GM19239 (cell line): ENCODE data around the gene ABR.

Experiments
- DNase-seq: peaks from one replicate; pipeline ENCODE4 v3.0.0; 2011; ENCODE audit warnings: low spot score; ENCODE audit not compliant: insufficient read length
- FAIRE-seq: peaks from 2 replicates; lab custom pipeline; 2011; peaks lifted over from hg19 to GRCh38; lab: Jason Lieb, UNC

The ABR gene

DNA sequence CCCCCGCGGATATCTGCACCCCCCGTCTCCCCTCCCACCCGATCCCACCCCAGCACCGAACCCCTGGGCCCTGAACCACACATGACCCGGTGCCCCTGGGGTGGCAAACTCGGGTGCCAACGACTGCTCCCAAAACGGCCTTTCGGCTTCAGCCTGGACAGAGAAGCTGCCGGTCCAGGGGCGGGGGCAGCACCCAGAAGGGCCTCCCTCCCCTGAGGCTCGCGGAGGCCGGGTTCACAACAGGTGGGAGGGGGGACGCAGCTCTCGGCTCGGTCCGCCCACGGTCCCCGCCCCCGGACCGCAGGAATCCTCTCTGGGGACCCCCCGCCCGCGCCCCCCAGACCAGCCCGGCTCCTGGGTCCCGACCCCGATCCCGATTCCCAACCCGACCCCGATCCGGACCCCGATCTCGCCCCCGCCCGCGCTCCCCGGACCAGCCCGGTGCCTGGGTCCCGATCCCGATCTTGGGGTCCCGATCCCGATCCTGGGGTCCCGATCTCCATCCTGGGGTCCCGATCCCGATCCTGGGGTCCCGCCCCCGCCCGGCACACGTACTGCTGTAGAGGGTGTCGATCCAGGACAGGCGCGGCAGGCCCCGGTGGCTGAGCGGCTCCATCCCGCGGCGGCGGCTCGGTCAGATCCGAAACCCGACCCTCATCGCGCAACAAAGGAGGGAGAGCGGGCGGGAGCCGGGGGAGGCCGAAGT lies 516 bp downstream of the ABR start:
- DNase-seq (no peak), FAIRE-seq (no peak)

GRCh38 chr17:1177016-1177700 lies 2.6 kb downstream of the ABR start:
- no peak for DNase-seq
- FAIRE-seq = peak; percentile 11

- no peak for FAIRE-seq
Observed at GRCh38 chr17:1174263-1174880, 5.4 kb downstream of the ABR start.

GRCh38 chr17:1173432-1174262 lies 6.1 kb downstream of the ABR start:
- FAIRE-seq = no peak
- DNase-seq = no peak

More at GRCh38 chr17:1174263-1174880, 5.4 kb downstream of the ABR start:
- no peak for DNase-seq

DNA sequence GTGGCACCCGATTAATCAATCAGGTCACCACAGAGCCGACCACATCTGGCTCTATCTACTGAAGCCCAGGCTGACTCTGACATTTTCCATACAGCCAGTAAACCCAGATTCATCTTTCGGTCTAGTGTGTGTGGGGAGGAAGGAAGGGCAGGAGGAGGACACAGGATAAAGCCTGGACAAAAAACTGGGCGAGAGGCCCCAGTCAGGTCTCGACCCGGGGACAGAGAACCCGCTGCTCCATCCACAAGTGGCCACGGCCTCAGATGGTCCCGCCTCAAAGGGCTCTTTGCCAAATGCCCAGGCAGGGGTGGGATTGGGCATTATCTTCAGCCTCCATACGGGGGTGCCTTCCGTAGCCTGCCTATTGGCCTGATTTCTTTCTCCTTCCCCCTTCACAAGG lies 7.8 kb downstream of the ABR start:
- FAIRE-seq = no peak
- no peak for DNase-seq

GRCh38 chr17:1170739-1171138 lies 9.0 kb downstream of the ABR start:
- no peak for FAIRE-seq
- no peak for DNase-seq

- FAIRE-seq (no peak), DNase-seq (no peak)
Observed at GRCh38 chr17:1169929-1170312, 9.9 kb downstream of the ABR start.

DNA sequence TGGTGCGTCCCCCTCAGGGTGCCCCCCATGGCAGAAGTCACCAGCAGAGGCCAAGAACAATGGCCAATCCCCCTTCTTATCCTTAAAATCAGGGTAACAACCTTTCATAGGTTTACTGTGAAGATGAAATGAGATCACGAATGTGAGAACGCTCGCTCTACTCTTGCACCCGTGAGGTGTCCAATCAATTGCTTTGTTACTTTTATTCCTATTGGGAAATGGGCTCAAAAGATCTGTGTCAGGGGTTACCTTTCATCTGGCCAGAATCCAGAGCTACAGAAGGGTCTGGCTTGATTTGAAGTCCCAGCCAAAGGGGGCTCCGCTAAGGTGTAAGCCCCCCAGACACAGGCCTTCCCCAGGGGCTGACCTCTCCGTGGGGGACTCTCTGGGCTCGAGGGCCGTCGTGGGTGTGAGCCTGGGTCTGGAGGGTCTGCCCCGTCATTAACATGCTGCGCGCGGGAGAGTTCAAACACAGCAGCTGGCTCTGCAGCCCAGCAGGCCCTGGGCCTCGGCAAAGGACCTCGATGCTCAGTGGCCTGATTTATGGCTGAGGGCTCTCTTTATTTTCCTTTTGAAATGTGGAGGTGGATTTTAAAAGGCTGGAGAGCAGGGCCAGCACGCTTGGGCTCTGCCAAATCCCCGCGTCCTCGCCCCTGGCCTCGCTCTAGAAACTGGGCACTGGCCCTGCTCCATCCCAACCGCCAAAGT lies 10.4 kb downstream of the ABR start:
- no peak for DNase-seq
- no peak for FAIRE-seq

DNA sequence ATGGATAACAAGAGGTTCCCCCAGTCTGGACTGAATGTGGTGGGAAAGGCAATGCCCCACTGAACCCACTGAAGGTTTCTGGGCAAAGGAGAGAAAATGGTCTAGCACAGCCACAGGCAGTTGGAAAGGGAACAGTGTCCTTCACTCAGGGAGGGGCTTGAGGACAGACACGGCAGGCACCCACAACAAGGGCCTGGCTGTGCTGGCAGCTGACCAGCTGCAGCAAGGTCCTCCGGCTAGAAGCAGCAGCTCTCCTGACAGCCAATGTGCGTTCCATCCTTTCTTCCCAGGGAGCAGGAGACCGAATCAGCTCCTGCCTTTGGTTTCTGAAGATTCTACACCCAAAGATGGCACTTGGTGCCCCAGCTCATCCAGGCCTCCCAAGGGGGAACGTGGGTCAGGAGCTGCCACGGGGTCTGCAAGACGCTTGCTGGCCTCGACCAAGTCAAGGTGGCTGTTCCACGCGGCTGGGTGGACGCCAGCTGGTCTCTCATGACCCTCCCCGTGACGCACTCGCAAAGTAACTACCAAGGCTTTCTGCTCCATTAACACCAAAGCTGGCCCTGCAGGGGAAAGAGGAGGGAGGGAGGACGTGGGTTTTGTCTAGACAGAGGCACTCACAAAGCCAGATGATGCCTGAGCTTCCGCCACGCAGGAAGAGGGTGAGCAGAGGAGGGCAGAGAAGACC lies 11.1 kb downstream of the ABR start:
- DNase-seq (no peak), FAIRE-seq (no peak)

DNA sequence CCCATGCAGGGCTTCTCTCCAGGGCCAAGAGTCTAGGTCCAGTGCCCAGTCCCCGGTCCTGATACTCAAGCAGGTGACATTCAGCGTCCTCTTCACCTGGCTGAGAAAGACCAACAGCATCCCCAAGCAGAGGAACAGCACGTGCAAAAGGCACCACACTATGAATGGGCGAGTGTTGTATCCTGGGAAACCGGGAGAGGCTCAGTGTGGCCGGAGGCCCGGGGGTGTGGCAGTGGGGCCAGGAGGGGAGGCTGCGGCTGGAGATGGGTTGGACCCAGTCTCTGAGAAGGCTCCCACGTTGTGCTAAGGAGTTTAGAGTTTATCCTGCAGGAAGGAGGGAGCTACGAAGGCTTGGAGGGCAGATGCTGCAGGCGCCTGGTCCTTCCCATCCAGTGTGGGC lies 13.5 kb downstream of the ABR start:
- FAIRE-seq (no peak), DNase-seq (no peak)

DNA sequence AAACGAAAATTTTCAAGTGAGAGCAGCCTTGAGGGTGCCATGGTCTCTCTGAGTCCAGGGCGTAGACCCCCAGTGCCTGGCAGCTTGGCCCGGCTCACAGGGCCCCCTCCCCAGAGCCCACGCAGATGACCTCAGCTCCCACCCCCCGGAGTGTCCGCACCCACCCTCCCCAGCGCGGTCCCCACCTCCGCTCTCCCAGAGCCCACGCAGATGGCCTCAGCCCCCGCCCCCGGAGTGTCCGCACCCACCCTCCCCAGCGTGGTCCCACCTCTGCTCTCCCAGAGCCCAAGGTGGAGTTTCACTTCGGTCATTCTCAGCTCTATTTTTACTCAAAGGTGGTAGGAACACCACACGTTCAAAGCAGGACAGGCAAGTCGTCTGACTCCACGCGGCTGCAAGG lies 13.9 kb downstream of the ABR start:
- DNase-seq (no peak), FAIRE-seq (no peak)

GRCh38 chr17:1164935-1165556 lies 14.7 kb downstream of the ABR start:
- FAIRE-seq = no peak
- DNase-seq = peak; percentile 47

GRCh38 chr17:1162116-1162855 lies 17.5 kb downstream of the ABR start:
- DNase-seq (no peak), FAIRE-seq (no peak)

GRCh38 chr17:1160591-1161390 lies 19.0 kb downstream of the ABR start:
- DNase-seq (no peak), FAIRE-seq (no peak)

DNA sequence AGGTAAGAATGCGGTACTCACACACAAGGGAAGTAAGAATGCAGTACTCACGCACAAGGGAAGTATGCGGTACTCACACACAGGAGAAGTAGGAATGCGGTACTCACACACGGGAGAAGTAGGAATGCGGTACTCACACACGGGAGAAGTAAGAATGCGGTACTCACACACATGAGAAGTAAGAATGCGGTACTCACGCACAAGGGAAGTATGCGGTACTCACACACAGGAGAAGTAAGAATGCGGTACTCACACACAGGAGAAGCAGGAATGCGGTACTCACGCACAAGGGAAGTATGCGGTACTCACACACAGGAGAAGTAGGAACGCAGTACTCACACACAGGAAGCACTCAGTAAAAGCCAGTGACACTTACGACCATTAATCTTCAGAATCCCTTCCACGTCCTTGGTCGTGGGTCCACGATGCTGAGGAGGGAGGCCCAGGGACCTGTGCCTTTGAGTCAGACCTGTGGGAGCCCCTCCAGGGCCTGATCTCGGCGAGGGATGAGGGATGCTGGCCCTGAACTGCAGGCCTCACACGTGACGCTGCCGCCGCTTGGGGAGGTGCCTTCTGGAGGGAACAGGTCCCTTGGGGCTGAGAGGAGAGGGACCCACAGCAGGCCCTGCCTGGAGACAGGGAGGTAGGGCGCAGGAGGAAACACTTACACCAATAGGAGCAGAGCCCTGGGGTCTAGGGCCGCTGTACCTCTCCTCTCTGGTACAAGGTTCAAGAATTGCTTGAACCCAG lies 20.2 kb downstream of the ABR start:
- FAIRE-seq = peak; percentile 48

GRCh38 chr17:1158879-1159278 lies 20.9 kb downstream of the ABR start:
- FAIRE-seq = no peak
- DNase-seq = no peak

More for the DNA sequence above, 20.2 kb downstream of the ABR start:
- no peak for DNase-seq

DNA sequence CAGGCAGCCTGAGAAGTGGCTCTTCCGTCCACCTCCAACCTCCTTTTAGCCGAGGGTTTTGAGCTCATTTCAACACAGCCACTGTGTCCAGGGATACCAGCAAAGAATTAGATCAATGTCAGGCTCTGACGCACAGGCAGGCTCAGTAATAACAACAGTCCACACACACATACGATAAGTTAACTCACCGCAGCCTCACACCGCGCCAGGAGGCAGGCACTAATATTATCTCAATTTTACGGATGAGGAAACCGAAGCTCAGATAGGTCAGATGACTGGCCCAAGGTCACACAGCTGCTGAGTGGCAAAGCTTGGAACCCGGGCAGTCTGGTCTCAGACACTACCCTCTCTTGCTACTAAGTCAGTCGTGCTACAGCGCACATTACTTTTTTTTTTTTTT lies 22.9 kb downstream of the ABR start:
- FAIRE-seq = no peak

More for the DNA sequence above, 22.9 kb downstream of the ABR start:
- no peak for DNase-seq
